SU-DHL-6 (cell line): ENCODE data around the gene TMEM190.

Source experiments
- H2AFZ ChIP-seq: fragments of 200-600 bp; sonication (generic); 2 replicates; pipeline ENCODE4 v1.6.1; 2014; ENCODE audit warnings: low read depth, mild to moderate bottlenecking, moderate library complexity, mixed read lengths, antibody characterized with exemption, low read length; ENCODE audit not compliant: severe bottlenecking
- H3F3A ChIP-seq: fragments of 200-600 bp; shearing (Covaris generic); 2 replicates; pipeline ENCODE4 v1.6.0; 2016; ENCODE audit warnings: antibody characterized with exemption, mild to moderate bottlenecking; ENCODE audit not compliant: insufficient read depth
- H3K27ac ChIP-seq: fragments of 200-600 bp; sonication (generic); 2 replicates; pipeline ENCODE4 v1.5.1; 2016; ENCODE audit warnings: low read depth, mild to moderate bottlenecking, low read length, moderate library complexity, mixed read lengths
- H3K27me3 ChIP-seq: fragments of 200-600 bp; sonication (generic), shearing (Covaris generic); 2 replicates; pipeline ENCODE4 v1.6.0; 2014; ENCODE audit warnings: mild to moderate bottlenecking, low read length
- H3K36me3 ChIP-seq: fragments of 200-600 bp; sonication (generic); 2 replicates; pipeline ENCODE4 v1.6.1; 2014; ENCODE audit warnings: mild to moderate bottlenecking, low read length, mixed read lengths
- H3K4me2 ChIP-seq: fragments of 300-600, 200-600 bp; shearing (Covaris generic), sonication (generic); 2 replicates; pipeline ENCODE4 v1.6.0; 2014; ENCODE audit warnings: low read length, low read depth, mild to moderate bottlenecking; ENCODE audit not compliant: poor library complexity, severe bottlenecking
- H3K4me3 ChIP-seq: fragments of 200-600 bp; sonication (generic); 2 replicates; pipeline ENCODE4 v1.5.1; 2014; ENCODE audit warnings: antibody characterized with exemption, low read length, mild to moderate bottlenecking, mixed read lengths; ENCODE audit not compliant: insufficient read depth, poor library complexity, severe bottlenecking
- H3K79me2 ChIP-seq: fragments of 200-600 bp; sonication (generic); 2 replicates; pipeline ENCODE4 v1.6.1; 2014; ENCODE audit warnings: mild to moderate bottlenecking, low read length, moderate library complexity; ENCODE audit not compliant: insufficient read depth
- H3K9ac ChIP-seq: fragments of 200-600 bp; sonication (generic); 2 replicates; pipeline ENCODE4 v1.7.0; 2014; ENCODE audit warnings: mild to moderate bottlenecking, low read length
- H3K9me2 ChIP-seq: fragments of 200-600 bp; sonication (generic); replicated peaks from 2 replicates; pipeline ENCODE4 v1.6.1; 2014; ENCODE audit warnings: low read length; ENCODE audit not compliant: insufficient read depth
- H3K9me3 ChIP-seq: fragments of 200-600 bp; sonication (generic); 2 replicates; pipeline ENCODE4 v1.6.1; 2014; ENCODE audit warnings: low read length, mixed read lengths; ENCODE audit not compliant: insufficient read depth
- H4K20me1 ChIP-seq: fragments of 200-600 bp; sonication (generic); 2 replicates; pipeline ENCODE4 v1.6.1; 2014; ENCODE audit warnings: low read depth, mild to moderate bottlenecking, antibody characterized with exemption, low read length, moderate library complexity, mixed read lengths
- EZH2phosphoT487 ChIP-seq: fragments of 200-600 bp; sonication (generic), shearing (Covaris generic); conservative IDR thresholded peaks from 2 replicates; pipeline ENCODE4 v1.6.1; 2018; ENCODE audit warnings: mild to moderate bottlenecking, antibody characterized with exemption, low read length, moderate library complexity, mixed read lengths
- TF ChIP-seq, protein P1 (sequence below): fragments of 200-600 bp; sonication (generic); IDR thresholded peaks from one replicate; pipeline ENCODE4 v1.5.1; 2017; ENCODE audit warnings: antibody characterized with exemption, mild to moderate bottlenecking, low read length, moderate library complexity; ENCODE audit not compliant: insufficient read depth, poor library complexity, severe bottlenecking

TMEM190 gene

DNA sequence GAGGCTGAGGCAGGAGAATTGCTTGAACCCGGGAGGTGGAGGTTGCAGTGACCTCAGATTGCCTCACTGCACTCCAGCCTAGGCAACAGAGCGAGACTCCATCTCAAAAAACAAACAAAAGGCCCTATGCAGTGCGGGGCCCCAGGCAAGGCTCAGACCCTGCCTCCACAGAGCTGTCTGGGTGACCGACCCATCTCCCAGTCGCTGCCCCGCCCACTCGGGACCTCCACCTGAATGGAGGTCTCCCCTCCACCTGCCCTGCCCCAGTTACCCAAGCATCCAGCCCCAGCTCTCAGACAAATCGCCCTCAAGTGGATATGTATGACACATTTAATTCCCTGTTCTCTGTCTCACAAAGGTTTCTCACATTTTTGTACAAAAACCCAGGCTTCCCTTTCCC is 11.4 kb upstream of the TMEM190 start:
- Histone ChIP-seq H3K9ac (no peak overlapping the region), H2AFZ (no peak overlapping the region), H4K20me1 (no peaks in the 10 kb centered on the region), H3K27me3 (no peaks in the 10 kb centered on the region), H3K4me2 (no peak overlapping the region), H3K9me3 (no peaks in the 10 kb centered on the region), H3K79me2 (no peaks in the 10 kb centered on the region), H3F3A (no peaks in the 10 kb centered on the region), H3K36me3 (no peaks in the 10 kb centered on the region), H3K4me3 (no peak overlapping the region), H3K9me2 (no peaks in the 10 kb centered on the region), H3K27ac (no peak overlapping the region)
- TF ChIP-seq, protein P1, sequence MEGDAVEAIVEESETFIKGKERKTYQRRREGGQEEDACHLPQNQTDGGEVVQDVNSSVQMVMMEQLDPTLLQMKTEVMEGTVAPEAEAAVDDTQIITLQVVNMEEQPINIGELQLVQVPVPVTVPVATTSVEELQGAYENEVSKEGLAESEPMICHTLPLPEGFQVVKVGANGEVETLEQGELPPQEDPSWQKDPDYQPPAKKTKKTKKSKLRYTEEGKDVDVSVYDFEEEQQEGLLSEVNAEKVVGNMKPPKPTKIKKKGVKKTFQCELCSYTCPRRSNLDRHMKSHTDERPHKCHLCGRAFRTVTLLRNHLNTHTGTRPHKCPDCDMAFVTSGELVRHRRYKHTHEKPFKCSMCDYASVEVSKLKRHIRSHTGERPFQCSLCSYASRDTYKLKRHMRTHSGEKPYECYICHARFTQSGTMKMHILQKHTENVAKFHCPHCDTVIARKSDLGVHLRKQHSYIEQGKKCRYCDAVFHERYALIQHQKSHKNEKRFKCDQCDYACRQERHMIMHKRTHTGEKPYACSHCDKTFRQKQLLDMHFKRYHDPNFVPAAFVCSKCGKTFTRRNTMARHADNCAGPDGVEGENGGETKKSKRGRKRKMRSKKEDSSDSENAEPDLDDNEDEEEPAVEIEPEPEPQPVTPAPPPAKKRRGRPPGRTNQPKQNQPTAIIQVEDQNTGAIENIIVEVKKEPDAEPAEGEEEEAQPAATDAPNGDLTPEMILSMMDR: no peak
- no peak for TF ChIP-seq EZH2phosphoT487

DNA sequence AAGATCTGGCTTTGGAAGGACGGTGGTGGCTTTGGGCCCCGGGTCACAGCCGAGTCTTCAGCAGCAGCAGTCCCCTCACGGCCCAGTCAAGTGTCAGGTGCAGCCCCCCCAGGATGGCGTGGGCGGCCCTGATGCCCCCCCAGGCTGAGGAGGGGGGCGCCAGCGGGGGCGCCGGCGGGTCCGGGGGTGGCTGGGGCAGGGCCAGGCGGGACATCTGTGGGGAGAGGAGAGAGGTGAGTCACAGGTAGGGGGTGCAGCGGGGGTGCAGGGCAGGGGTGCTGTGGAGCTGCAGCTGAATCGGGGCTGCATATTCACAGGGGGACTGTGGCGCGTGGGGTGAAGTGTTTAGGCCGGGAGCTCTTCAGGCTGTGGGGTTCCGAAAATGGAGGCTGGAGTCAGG is 10.7 kb upstream of the TMEM190 start:
- no peak overlapping the region for H3K4me2 ChIP-seq
- H3K27ac ChIP-seq: no peak overlapping the region
- H3K27me3 ChIP-seq: no peaks in the 10 kb centered on the region

DNA sequence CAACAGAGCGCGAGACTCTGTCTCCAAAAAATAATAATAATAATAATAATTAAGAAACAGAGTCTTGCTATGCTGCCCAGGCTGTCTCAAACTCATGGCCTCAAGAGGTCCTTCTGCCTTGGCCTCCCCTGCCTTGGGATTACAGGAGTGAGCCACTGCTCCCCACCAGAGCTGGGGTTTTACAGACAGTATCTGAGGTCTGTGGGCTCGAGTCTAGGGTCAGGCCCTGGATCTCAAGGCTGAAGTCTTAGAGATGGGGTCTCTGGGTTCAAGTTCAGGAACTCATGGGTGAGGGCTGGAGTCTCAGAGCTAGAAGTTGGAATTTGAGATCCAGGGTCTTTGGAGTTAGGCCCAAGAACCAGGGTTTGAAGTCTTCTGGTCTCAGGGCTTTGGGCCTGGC is 9.8 kb upstream of the TMEM190 start:
- Histone ChIP-seq H3K36me3 (no peaks in the 10 kb centered on the region), H3K9ac (no peak overlapping the region), H3K27me3 (no peaks in the 10 kb centered on the region), H3K4me3 (no peak overlapping the region), H3K79me2 (no peaks in the 10 kb centered on the region), H3K9me3 (no peaks in the 10 kb centered on the region), H3K4me2 (no peak overlapping the region), H2AFZ (no peak overlapping the region), H3K9me2 (no peaks in the 10 kb centered on the region), H4K20me1 (no peaks in the 10 kb centered on the region), H3F3A (no peaks in the 10 kb centered on the region), H3K27ac (no peak overlapping the region)
- TF ChIP-seq, protein P1: no peak
- TF ChIP-seq EZH2phosphoT487: no peak

More for the DNA sequence above, 10.7 kb upstream of the TMEM190 start:
- Histone ChIP-seq H3F3A (no peaks in the 10 kb centered on the region), H3K4me3 (no peak overlapping the region), H3K79me2 (no peaks in the 10 kb centered on the region), H4K20me1 (no peaks in the 10 kb centered on the region), H3K9ac (no peak overlapping the region), H3K9me2 (no peaks in the 10 kb centered on the region), H3K9me3 (no peaks in the 10 kb centered on the region), H3K36me3 (no peaks in the 10 kb centered on the region), H2AFZ (no peak overlapping the region)
- no peak for TF ChIP-seq EZH2phosphoT487
- TF ChIP-seq, protein P1: no peak

DNA sequence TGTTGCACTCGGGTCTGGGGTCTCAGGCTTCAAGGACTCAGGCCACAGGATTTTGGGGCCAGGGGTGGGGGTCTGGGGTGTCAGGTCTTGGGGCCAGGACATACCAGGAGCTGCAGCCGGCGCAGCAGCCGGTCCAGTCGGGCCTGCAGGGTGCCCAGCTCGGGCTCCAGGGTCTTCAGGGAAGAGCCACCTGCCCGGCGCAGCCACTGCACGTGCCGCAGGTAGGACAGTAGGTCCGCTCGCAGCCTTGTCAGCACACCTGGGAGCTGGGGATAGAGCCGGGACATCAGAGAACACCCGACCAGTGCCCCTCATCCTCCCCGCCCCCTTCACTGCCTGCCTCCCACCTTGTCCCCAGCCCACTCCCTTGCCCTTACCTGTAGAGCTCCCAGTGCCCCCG is 8.5 kb upstream of the TMEM190 start:
- Histone ChIP-seq H3K79me2 (no peaks in the 10 kb centered on the region), H3K9me2 (no peaks in the 10 kb centered on the region), H3K9me3 (no peaks in the 10 kb centered on the region), H3K27ac (no peak overlapping the region), H3K4me3 (no peak overlapping the region), H3K9ac (no peak overlapping the region), H3K36me3 (no peaks in the 10 kb centered on the region), H3K27me3 (no peaks in the 10 kb centered on the region), H2AFZ (no peak overlapping the region), H3F3A (no peaks in the 10 kb centered on the region), H4K20me1 (no peaks in the 10 kb centered on the region), H3K4me2 (no peak overlapping the region)
- TF ChIP-seq, protein P1: no peak
- no peak for TF ChIP-seq EZH2phosphoT487
